VCaP (cell line): ENCODE measurements around the gene KCNK6.

Experiments used
- H3K27ac ChIP-seq: fragments of 450-650 bp; 2 replicates; pipeline ENCODE4 v1.5.1; 2017
- CTCF ChIP-seq: fragments of 450-650 bp; conservative IDR thresholded peaks from 2 replicates; pipeline ENCODE4 v1.5.1; 2017; ENCODE audit warnings: mild to moderate bottlenecking, moderate library complexity

The KCNK6 gene

DNA sequence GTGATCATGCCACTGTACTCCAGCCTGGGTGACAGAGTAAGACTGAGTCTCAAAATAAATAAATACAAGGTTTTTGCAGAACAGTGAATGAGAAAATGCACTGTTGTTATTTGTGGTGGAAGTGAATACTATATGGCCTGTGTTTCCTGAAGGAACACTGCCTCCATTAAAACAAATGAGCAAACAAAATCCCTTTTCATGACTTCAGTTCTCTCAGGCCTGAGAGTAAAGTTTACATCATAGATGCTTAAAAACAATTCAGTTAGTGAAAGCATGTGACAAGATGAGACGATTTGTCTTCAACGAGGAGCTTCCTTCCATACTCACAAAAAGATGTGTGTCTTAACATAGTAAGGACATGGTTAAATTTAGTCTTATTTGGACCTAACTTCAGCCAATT is 40.9 kb upstream of the KCNK6 start:
- no peak for TF ChIP-seq CTCF
- peak overlapping the region; percentile 74 for H3K27ac ChIP-seq

- H3K27ac ChIP-seq = no peak overlapping the region
- no peak for TF ChIP-seq CTCF
These were observed 39.4 kb upstream of the KCNK6 start for GRCh38 chr19:38280030-38280921.

DNA sequence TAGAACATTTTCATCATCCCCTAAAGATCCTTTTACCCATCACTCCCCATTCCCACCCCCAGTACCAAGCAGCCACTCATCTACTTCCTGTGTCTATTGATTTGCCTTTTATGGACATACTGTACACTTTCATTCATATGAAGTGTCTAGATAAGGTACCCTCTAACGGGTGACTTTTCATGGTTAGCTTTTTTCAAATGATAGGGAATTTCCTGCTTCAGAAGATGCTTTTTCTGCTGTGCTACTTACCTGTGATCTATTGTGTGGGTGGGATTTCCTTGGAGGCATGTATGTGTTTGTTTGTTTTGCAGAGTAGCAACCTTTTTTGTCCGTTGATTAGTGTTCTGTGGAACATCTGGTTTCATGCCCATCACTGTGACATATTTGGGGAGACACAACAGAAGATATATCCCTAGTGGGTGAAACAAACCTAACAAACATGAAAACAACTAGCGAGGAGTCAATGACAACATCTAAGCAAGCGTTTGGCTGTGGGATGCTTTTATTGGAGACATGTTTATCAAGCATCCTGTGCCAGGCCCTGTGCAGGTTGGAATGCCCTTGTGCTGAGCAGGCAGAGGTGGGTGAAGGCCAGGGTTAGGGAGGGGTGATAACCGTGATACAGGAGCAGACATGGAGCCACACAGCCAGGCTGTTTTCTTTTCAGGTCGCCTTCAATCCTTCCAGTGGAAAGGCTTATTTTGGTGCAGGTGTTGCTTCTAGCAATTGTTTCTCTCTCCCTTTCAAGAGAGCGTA is 37.7 kb upstream of the KCNK6 start:
- no peak overlapping the region for H3K27ac ChIP-seq
- no peak for TF ChIP-seq CTCF

- no peak for TF ChIP-seq CTCF
- no peak overlapping the region for H3K27ac ChIP-seq
These were observed 36.4 kb upstream of the KCNK6 start for GRCh38 chr19:38283271-38283670.

DNA sequence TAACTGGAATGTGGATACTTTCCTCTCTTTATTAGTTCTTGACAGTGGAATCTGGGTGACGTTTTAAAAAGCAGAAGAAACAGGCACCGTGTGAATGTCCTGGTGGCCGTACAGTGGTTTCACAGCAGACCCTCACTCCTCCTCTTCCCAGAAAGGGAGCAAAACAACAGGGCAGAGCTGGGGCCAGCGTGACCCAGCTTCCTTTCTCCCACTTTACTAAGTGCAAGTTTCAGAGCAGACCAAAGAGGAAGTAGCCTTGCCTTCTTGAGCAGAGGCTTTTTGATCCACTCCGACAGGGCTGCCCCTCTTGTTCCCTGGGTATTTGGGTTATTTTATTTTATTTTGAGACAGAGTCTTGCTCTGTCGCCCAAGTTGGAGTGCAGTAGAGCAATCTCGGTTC is 35.2 kb upstream of the KCNK6 start:
- 0 out of 2 replicates have a peak overlapping the region, but pooled peaks have one; percentile 3 for H3K27ac ChIP-seq
- TF ChIP-seq CTCF = no peak

GRCh38 chr19:38285567-38285966 is 34.1 kb upstream of the KCNK6 start:
- no peak for TF ChIP-seq CTCF
- 0 out of 2 replicates have a peak overlapping the region, but pooled peaks have one; percentile 3 for H3K27ac ChIP-seq

DNA sequence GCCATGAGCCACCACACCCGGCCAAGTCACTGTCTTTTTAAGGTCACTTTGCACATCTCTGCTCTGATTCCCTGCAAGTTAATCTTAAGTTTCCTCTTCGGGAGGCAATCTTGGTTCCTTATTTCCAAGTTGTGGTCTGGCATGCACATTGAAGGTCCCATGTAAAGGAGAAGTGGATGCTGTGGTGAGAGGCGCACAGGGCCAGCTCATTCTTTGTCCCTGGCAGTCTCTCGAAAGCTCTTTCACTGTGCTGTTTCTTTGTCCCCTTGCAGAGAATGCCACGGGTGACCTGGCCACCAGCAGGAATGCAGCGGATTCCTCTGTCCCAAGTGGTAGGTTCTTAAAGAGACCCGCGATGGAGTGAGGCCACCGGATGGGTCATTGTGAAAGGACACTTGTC is 32.0 kb upstream of the KCNK6 start:
- no peak for TF ChIP-seq CTCF
- H3K27ac ChIP-seq = peak overlapping the region; percentile 98
